MM.1S (cell line): Measurements from ENCODE around the gene SERPINA12.

Source experiments
- CTCF ChIP-seq: fragments of 300-600 bp; sonication (generic); IDR thresholded peaks from 2 replicates; pipeline ENCODE4 v1.5.1; 2016; ENCODE audit warnings: antibody characterized with exemption, low read length, mixed read lengths
- EZH2phosphoT487 ChIP-seq: fragments of 300-600 bp; sonication (generic); IDR thresholded peaks from 2 replicates; pipeline ENCODE4 v1.6.1; 2018; ENCODE audit warnings: antibody characterized with exemption, low read length

DNA sequence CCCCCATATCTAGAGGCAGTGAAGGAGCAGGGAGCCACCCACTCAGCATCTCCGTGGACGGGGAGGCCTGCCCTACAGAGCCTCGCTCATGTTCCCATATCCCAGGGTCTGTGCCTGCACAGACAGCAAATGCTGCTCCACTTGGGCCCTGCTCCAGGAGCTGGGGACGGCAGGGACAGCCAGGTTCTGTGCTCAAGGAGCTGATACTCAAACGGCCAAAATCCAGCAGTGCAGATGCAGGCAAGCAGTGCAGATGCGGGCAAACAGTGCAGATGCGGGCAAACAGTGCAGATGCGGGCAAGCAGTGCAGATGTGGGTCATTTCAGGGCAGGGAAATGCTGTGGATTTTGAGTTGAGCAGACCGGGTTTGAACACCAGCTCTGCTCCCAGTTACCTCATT is 6.2 kb upstream of the SERPINA12 start:
- TF ChIP-seq CTCF (no peak), EZH2phosphoT487 (no peak)
